Measurements from ENCODE around the gene EMC8. TPM values are rescaled to one million over a fixed set of nuclear protein-coding genes. Genes with fewer than 3 reads are reported as not detected.

Gene EMC8
- polyA plus RNA-seq, 1 of the 3 experiments (the other 2 are of a cell fraction) = 45.9 TPM

DNA sequence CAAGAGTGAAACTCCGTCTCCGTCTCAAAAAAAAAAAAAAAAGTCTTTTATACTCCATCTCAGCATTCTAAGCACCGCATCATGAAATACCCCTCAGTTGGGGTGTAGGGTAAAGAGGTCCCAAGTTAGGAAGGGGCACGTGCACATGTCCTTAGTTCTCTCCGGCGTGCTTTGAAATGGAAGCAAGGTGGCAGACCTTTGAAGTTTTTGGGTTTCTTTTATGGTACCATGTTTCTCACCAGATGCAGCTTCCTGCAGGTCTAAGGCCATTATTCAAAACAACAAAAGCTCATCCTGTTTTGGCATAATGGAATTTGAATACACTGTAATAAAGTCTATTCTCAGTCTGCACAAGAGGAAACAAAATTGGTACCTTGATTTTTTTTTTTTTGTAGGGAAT, 9.6 kb downstream of the EMC8 start:
- no peak overlapping the region for H3K9ac ChIP-seq
- TF ChIP-seq ELF1 (IDR thresholded peaks at IDR 0.05) (no peak), NRF1 (IDR thresholded peaks at IDR 0.05; ENCODE audit: low read depth, low read length) (no peak), FOSL2 (IDR thresholded peaks at IDR 0.05; ENCODE audit: borderline replicate concordance, low read depth) (no peak), GABPA (IDR thresholded peaks at IDR 0.05; ENCODE audit: low read depth) (no peak), FOXM1 (IDR thresholded peaks at IDR 0.05; ENCODE audit: low read depth) (no peak), RFX5 (IDR thresholded peaks at IDR 0.05; ENCODE audit: low read length) (no peak), GATA2 (CRISPR knock-in tag; IDR thresholded peaks at IDR 0.05) (no peak), MEF2A (IDR thresholded peaks at IDR 0.05; ENCODE audit: borderline replicate concordance, low read depth) (no peak), SIN3A (IDR thresholded peaks at IDR 0.05; ENCODE audit: borderline replicate concordance, low read depth, low read length) (no peak), RAD21 (IDR thresholded peaks at IDR 0.05; ENCODE audit: low read length) (no peak), FOXJ3 (CRISPR knock-in tag; IDR thresholded peaks at IDR 0.05) (no peak), TCF12 (IDR thresholded peaks at IDR 0.05) (no peak), RXRA (IDR thresholded peaks at IDR 0.05; ENCODE audit: borderline replicate concordance, low read depth) (no peak), JUND (IDR thresholded peaks at IDR 0.05) (no peak)
- TF ChIP-seq, protein P1, sequence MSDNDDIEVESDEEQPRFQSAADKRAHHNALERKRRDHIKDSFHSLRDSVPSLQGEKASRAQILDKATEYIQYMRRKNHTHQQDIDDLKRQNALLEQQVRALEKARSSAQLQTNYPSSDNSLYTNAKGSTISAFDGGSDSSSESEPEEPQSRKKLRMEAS (IDR thresholded peaks at IDR 0.05; ENCODE audit: low read depth) = no peak
- TF ChIP-seq, protein P2, sequence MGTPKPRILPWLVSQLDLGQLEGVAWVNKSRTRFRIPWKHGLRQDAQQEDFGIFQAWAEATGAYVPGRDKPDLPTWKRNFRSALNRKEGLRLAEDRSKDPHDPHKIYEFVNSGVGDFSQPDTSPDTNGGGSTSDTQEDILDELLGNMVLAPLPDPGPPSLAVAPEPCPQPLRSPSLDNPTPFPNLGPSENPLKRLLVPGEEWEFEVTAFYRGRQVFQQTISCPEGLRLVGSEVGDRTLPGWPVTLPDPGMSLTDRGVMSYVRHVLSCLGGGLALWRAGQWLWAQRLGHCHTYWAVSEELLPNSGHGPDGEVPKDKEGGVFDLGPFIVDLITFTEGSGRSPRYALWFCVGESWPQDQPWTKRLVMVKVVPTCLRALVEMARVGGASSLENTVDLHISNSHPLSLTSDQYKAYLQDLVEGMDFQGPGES (IDR thresholded peaks at IDR 0.05; ENCODE audit: low read depth, low read length) = no peak
- TF ChIP-seq, protein P3, sequence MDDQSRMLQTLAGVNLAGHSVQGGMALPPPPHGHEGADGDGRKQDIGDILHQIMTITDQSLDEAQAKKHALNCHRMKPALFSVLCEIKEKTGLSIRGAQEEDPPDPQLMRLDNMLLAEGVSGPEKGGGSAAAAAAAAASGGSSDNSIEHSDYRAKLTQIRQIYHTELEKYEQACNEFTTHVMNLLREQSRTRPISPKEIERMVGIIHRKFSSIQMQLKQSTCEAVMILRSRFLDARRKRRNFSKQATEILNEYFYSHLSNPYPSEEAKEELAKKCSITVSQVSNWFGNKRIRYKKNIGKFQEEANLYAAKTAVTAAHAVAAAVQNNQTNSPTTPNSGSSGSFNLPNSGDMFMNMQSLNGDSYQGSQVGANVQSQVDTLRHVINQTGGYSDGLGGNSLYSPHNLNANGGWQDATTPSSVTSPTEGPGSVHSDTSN (IDR thresholded peaks at IDR 0.05) = no peak
- TF ChIP-seq, protein P4, sequence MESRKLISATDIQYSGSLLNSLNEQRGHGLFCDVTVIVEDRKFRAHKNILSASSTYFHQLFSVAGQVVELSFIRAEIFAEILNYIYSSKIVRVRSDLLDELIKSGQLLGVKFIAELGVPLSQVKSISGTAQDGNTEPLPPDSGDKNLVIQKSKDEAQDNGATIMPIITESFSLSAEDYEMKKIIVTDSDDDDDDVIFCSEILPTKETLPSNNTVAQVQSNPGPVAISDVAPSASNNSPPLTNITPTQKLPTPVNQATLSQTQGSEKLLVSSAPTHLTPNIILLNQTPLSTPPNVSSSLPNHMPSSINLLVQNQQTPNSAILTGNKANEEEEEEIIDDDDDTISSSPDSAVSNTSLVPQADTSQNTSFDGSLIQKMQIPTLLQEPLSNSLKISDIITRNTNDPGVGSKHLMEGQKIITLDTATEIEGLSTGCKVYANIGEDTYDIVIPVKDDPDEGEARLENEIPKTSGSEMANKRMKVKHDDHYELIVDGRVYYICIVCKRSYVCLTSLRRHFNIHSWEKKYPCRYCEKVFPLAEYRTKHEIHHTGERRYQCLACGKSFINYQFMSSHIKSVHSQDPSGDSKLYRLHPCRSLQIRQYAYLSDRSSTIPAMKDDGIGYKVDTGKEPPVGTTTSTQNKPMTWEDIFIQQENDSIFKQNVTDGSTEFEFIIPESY (IDR thresholded peaks at IDR 0.05; ENCODE audit: borderline replicate concordance, low read depth) = no peak
- H3K27me3 ChIP-seq (ENCODE audit: insufficient read depth) = no peaks in the 10 kb centered on the region
- H3K27ac ChIP-seq (ENCODE audit: low read depth in 2 of 2, low read length in 1 of 2) = no peak overlapping the region
- ChIA-PET CTCF (no interaction called here), POLR2A (no interaction called here)
- no peaks in the 10 kb centered on the region for H3F3A ChIP-seq (replicated peaks; ENCODE audit: insufficient read depth)
- H3K9me3 ChIP-seq = no peaks in the 10 kb centered on the region
- no peak for DNase-seq
- H3K9me2 ChIP-seq = no peaks in the 10 kb centered on the region
- H3K36me3 ChIP-seq (replicated peaks in 1 of 2; ENCODE audit: control insufficient read depth in 1 of 2, insufficient read depth in 2 of 2, low read length in 1 of 2) = peaks cover 49 to 57% of the 10 kb centered on the region in 2 experiments
- no peak overlapping the region for H3K4me3 ChIP-seq (ENCODE audit: low read depth in 2 of 2, low read length in 1 of 2)
- H3K79me2 ChIP-seq (ENCODE audit: insufficient read depth) = peaks cover 93% of the 10 kb centered on the region
- WGBS (ENCODE audit: low lambda C conversion rate) = 93% methylated on average over 6 of the region's 6 CpGs
- no peak overlapping the region for H2AFZ ChIP-seq (ENCODE audit: low read depth)
- peaks cover 66% of the 10 kb centered on the region for H4K20me1 ChIP-seq (ENCODE audit: insufficient read depth)
- no peaks in the 10 kb centered on the region for H3K4me1 ChIP-seq (ENCODE audit: control insufficient read depth in 1 of 2, insufficient read depth in 2 of 2, low read depth in 1 of 2, low read length in 1 of 2)
- no peak overlapping the region for H3K4me2 ChIP-seq
